ENCODE data around the gene ELP5.

The ELP5 gene

GRCh38 chr17:7307686-7308624 lies 55.9 kb downstream of the ELP5 start:
- TF ChIP-seq, protein P1, sequence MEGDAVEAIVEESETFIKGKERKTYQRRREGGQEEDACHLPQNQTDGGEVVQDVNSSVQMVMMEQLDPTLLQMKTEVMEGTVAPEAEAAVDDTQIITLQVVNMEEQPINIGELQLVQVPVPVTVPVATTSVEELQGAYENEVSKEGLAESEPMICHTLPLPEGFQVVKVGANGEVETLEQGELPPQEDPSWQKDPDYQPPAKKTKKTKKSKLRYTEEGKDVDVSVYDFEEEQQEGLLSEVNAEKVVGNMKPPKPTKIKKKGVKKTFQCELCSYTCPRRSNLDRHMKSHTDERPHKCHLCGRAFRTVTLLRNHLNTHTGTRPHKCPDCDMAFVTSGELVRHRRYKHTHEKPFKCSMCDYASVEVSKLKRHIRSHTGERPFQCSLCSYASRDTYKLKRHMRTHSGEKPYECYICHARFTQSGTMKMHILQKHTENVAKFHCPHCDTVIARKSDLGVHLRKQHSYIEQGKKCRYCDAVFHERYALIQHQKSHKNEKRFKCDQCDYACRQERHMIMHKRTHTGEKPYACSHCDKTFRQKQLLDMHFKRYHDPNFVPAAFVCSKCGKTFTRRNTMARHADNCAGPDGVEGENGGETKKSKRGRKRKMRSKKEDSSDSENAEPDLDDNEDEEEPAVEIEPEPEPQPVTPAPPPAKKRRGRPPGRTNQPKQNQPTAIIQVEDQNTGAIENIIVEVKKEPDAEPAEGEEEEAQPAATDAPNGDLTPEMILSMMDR (IDR thresholded peaks at IDR 0.05): no peak
- Histone ChIP-seq H3K9me3 (ENCODE audit: control insufficient read depth, low read length) (no peaks in the 10 kb centered on the region), H3K4me2 (ENCODE audit: low read length) (peak overlapping the region; percentile 92), H3K4me1 (peaks cover 15% of the 10 kb centered on the region), H3K27me3 (ENCODE audit: control insufficient read depth, insufficient read depth, low read length) (no peaks in the 10 kb centered on the region), H3K79me2 (peaks cover 25% of the 10 kb centered on the region), H3K9ac (peak overlapping the region; percentile 97), H3K27ac (peak overlapping the region; percentile 96), H2AFZ (peak overlapping the region; percentile 56), H3K4me3 (ENCODE audit: low read depth, low read length) (peak overlapping the region; percentile 97), H3K36me3 (ENCODE audit: control insufficient read depth, insufficient read depth, low read length) (no peaks in the 10 kb centered on the region)

DNA sequence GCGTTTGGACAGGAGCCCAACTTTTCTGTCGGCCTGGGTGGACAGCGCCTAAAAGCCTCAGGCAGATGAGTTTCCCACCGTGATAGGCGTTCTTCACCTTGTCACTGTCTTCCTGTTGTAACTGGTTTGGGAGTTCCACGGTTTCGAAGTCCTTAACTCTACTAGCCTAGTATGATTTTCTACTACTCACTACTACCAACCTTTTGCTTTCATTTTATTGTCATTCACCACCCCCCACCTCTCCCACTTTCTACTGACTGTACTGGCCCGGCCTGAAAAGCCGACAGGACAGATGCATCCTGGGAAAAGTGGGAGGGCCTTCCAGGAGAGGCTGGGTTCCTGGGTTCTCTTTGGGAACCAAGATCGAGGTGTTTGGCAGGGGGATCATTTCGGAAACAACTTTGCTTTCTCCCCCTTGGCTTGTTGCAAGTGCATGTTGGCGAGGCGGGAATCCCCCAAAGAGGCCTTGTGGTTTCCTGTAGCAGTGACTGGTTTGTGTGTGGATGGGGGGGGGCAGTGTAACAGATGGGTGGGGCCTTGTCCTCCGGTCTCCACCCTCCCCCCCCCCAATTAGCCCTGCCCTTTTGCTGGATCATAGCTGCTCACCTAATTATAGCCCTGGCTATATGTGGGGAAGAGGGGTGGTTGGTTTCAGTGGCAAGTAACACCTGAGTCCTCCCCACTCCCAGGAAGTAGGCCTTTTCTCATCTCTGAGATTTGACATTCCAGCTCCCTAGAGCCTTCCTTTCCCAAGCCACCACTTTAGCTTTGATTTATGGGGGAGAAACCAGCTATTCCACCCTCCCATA lies 56.8 kb downstream of the ELP5 start:
- Histone ChIP-seq H3K4me2 (ENCODE audit: low read length) (peak overlapping the region; percentile 92), H3K4me1 (peaks cover 17% of the 10 kb centered on the region)

More for the DNA sequence above, 56.8 kb downstream of the ELP5 start:
- peak overlapping the region; percentile 97 for H3K4me3 ChIP-seq (ENCODE audit: low read depth, low read length)
- no peaks in the 10 kb centered on the region for H3K9me3 ChIP-seq (ENCODE audit: control insufficient read depth, low read length)
- H3K27me3 ChIP-seq (ENCODE audit: control insufficient read depth, insufficient read depth, low read length): no peaks in the 10 kb centered on the region
- TF ChIP-seq, protein P1 (IDR thresholded peaks at IDR 0.05): no peak
- H3K79me2 ChIP-seq: peaks cover 34% of the 10 kb centered on the region
- no peak overlapping the region for H2AFZ ChIP-seq
- peak overlapping the region; percentile 96 for H3K27ac ChIP-seq
- no peaks in the 10 kb centered on the region for H3K36me3 ChIP-seq (ENCODE audit: control insufficient read depth, insufficient read depth, low read length)
- H3K9ac ChIP-seq: peak overlapping the region; percentile 97
